ENCODE data around the gene OBP2A.
"Not testable (repeated sequence)": the region's sequence is repeated elsewhere in the genome, so short reads cannot be mapped to it uniquely, and the experiment has no call there.

Gene OBP2A

DNA sequence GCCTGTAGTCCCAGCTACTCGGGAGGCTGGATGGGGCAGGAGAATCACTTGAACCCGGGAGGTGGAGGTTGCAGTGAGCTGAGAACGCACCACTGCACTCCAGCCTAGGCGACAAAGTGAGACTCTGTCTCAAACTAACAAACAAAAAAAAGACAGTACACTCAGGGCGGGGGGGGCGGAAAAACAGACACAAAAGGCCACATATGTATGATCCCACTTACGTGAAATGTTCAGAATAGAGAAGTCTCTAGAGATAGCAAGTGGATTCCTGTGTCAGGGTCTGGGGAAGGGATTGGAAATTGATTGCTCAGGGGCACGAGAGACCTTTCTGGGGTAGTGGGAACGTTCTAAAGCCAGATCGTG, 33.7 kb upstream of the OBP2A start:
- DNase-seq = no peak

DNA sequence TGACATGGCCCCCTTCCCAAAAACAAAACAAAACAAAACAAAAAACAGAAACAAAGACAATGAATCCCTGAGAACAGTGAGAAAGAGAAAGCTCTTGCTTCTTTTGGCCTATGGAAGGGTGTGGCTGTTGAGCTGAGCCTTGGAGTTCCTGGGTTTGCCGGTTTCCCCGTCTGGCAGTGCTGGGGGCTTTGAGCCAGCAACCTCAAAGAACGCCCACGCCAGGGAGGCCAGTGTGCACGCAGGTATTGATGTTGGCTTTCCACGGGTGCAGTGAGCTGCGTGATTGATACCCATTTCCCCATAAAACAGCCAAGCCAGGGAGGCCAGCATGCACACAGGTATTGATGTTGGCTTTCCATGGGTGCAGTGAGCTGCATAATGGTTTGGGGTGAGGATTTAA, 33.0 kb upstream of the OBP2A start:
- no peak for DNase-seq

DNA sequence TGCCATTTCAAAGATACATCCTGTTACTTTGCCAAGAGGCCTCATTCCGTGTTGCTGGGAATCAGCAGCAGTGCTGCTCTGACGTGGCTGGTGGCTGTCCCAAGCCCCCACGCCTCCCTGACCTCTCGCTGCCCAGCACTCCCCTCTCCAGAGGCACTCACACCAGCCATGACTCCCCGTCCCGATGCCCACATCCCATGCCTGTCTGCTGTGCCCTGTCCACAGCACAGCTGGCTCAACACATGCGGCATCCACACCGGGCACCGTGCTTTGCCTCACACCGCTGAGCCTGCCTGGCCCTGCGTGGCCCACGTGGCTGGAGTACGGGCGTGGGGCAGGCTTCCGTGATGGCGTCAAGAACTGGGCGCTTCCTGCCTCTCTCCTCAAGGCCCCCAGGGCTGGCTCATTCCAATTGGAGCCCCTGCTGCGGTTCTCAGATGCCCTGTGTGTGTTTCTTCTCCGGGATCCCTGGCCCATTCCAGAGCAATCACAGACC, 32.5 kb upstream of the OBP2A start:
- DNase-seq = no peak

DNA sequence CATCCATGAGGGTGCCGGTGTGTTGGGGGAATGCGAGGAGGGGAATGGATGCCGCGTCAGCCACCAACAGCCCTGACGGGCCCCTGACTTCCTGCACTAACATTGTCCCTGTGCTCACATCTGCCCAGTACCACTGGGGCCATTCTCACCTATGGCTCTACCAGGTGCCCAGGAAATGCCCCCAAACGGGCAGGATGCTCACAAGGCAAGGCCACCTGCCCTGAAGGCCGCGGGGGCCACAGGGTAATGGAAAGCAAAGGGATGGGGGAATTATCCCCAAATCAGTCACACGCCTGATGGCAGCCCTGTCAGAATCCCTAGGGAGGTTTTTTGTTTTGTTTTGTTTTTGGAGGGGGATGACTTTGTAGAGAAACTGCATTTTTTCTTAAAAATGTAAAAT, 32.0 kb upstream of the OBP2A start:
- DNase-seq = not testable (repeated sequence)

DNA sequence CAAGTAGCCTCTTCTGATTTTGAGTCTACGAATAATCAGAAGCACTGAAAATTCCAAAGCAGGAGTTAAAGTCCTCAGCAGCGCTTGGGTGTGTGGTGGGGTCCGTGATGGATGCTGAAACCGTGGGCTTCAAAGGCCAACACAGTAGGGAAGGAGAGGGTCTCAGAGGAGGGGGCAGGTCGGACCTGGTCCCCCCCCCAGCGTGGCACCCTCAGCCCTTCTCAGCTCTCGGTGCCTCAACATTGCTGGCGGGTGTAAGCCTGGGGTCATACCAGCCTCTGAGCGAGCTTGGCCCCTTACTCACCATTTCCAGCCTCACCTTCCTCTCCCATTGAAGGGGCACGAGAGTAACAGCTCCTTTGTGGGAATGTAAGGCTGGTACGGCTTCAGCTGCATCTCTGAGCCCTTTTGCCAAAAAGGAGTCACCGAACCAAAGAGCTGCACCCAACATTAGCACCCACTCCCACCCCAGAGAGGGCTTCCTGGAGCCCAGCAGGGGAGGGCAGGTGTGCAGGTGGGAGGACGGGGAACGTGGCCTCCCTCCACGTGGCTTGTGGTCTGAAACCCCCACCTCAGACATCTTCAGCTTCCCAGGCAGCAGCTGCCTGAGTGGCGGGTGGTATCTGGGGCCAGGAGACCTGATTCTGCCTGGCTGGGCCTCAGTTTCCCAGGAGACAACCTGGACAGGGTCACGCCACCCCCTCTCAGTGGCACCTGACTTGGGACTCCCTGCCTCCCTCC, 31.4 kb upstream of the OBP2A start:
- DNase-seq = no peak

DNA sequence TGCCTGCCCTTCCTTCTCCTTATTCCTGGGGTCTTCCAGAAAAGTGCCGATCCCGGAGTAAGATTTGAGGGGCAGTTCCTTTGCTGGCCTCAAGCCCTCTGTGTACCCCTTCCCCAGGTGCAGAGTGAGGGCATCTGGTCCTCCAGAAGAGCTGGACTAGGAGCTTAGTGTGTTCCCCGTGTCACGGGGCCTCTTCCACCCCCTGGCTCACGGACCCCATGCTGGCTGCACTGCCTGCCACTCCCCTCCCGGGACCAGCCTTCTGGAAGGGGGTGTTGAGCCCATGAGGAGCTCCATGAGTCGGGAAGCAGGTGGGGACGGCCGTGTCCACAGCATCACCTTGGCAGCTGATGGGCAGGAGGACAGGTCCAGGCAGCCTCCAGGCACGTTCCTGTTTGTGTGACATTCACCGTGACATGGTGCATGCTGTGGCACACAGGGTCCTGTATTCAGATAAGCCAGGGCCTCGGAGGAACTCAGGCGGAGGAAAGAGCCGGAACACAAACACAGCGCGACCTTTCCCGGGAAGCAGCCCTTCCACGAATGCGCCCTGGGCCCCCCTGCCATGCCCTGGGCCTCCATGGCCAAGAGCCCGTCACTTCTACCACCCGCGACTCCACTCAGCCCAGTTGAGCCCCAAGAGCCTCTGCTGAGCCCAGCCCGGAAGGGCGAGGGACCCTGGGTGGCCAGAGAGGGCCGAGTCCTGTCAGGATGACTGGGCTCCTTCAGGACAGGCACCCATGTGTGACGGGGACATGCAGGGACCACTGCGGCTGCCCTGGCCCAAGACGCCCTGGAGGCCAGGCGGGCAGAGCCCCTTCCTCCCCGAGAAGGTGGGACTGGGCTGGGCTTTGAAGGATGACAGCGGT, 30.6 kb upstream of the OBP2A start:
- no peak for DNase-seq

DNA sequence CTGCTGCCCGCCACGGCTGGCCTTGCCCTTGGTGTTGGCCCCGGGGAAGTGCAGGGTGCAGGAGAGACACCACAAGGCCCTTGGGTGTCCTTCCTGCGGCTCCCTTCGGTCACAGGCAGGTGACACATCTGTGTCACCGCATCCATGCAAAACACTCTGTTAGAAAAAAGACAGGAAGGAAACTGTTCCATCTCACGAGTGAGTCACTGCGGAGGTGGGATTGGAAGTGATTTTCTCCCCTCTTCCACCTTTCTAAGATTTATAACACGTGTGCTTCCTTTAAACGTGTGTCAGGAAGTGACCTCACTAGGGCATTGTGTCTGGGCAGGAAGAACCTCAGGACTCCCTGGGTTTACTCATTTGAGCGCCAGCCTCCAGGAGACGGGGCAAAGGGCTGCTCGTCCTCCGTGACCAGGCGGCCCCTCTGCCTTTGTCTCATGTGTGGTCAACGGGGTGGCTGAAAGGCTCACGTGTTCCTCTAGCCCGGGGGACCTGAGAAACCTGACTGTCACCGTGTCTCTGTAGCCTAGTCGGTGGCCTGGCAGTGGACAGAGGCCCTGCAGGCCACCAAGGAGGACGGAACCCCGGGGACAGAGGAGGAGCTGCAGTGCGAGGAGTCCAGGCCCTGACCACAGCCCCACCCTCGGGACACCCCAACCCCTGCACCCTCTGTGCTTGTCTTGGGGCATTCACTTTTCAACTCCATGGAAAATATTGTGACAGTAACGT, 29.6 kb upstream of the OBP2A start:
- DNase-seq = no peak

DNA sequence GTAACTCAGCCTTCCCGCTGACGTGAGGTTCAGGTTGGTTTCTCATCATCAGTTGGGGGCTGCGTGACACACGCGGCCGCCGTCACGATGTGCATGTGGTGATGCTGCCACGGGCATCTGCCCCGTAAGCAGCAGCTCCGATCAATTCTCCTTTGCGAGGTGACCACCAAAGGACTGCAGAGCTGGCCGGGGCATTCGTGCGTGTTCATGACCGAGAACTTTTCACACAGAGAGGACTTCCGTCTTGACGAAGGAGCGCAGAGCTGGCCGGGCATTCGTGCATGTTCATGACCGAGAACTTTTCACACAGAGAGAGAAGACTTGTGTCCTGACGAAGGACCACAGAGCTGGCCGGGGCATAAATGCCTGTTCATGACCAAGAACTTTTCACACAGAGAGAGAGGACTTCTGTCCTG, 28.5 kb upstream of the OBP2A start:
- DNase-seq = no peak

DNA sequence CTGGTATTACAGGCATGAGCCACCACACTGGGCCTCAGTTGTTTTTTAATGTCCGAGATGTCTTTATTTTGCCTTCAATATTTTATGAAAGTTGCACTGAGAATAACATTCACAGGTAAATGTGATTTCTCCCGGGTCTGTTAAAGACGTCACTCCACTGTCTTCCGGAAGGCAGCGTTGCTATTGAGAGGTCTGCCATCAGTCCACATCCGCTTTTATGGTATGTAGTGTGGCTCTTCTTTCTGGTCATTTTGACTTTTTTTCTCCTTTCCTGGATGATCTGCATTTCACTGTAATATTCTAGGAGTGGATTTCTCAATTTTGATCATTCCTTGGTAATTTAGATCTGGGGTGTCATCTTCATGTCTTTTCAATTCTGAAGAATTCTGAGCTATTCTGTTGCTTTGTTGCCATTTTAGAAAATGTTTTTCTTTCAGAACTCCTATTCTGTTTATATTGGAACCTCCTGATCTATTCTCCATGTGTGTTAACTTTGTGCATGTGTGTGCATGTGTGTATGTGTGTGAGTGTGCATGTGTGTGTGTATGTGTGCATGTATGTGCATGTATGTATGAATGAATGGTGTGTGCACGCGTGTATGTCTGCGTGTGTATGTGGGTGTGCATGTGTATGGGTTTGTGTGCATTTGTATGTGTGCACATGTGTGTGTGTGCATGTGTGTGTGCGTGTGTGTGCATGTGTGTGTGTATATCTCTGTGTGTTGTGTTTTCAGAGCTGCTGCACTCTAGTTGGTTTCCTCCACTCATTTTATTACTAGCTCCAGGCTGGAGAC, 26.6 kb upstream of the OBP2A start:
- no peak for DNase-seq

DNA sequence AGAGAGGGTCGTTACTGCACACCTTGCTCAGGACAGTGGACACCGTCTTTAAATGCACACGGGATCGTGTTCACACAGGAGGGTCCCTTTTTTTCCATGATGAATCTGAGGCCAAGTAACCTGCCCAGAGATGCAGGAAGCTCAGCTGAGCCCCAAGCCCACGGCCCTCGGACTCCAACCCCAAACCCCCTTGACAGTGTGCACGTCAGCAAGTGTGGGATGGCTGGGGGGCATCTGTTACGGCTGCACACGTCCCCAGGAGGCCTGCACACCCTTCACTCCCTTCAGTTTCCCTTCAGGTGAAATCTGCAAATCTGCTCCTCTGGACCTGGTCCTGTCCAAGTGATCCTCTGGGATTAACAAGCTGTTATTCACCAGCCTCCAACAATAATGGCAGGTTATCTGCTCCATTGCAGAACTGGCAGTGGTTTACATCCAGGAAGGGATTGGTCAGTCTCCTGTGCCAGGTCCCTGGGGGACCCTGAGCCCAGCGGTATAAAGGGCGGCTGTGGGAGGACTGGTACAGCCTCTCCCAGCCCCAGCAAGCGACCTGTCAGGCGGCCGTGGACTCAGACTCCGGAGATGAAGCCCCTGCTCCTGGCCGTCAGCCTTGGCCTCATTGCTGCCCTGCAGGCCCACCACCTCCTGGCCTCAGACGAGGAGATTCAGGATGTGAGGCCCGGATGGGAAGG, 24.9 kb upstream of the OBP2A start, which contains the start of gene LCN1:
LCN1 (plus strand) TSS at position 525 of the 692 bp plus-strand sequence; CDS start at position 583, 58 bp downstream.
- no peak for DNase-seq

DNA sequence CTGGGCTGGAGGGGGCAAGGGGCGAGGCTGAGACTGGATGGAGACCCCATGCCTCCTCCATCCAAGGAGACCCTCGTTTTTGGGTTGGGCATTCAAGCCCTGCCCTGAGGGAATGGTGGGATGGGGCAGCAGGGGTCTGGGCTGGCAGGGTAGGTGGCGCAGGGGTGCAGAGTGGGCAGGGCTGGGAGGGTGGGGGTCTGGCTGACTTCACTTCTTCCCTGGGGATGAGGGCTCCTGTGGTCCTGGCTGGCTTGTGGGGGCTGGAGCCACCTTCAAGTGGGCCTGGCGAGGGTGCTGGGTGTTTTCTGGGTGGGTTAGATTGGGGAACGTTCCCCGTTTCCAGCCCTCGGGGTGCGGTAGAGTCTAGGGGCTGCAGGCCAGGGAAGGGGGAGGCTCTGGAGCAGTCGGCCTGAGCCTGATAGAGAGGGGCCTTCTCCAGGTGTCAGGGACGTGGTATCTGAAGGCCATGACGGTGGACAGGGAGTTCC, 24.3 kb upstream of the OBP2A start:
- DNase-seq = no peak

DNA sequence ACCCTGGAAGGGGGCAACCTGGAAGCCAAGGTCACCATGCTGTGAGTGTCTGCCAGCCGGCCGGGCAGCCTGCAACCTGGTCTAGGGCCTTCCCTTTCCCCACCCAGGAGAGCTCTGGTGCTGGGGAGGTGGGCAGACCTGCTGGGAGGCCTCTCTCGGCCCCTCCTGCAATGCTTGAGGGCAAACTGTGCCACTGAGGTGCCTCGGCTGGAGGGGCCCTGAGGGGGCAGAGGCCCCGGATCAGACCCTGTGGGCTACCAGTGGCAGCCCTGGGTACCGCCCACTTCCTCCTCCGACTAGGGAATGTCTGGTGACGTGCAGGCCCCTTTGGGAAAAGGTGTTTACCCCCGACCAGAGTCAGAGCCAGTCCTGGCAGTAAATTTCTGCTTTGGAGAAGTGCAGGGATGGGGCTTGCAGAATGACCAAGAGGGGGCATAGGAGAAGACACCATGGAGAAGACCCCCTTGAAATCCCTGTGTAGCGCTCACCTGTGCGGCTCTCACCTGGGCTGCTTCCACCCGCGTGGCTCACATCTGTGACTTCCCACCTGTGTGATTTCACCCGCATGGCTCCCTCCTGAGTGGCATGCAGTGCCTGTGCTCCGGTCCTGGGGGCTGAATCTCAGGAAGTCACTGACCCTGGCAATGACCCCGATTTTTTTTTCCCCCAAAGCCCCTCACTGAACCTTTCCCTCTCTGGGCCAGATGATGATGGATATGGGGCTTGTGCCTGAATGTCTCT, 23.6 kb upstream of the OBP2A start:
- no peak for DNase-seq

DNA sequence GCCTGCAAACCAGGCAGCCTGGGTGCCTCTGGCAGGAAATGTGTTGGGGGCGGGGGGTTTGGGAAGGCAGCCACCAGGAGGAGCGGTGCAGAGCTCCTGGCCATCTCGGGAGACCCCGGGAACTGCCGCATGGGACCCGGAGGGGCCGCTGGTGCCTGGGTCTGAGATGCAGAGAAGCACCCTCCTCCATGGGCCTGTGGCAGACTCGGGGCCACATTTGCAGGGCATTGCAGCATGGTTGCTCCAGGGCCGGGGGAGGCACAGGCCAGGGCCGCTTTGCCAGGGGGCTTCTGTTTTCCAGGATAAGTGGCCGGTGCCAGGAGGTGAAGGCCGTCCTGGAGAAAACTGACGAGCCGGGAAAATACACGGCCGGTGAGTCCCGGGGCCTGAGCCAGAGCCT, 23.0 kb upstream of the OBP2A start:
- no peak for DNase-seq

DNA sequence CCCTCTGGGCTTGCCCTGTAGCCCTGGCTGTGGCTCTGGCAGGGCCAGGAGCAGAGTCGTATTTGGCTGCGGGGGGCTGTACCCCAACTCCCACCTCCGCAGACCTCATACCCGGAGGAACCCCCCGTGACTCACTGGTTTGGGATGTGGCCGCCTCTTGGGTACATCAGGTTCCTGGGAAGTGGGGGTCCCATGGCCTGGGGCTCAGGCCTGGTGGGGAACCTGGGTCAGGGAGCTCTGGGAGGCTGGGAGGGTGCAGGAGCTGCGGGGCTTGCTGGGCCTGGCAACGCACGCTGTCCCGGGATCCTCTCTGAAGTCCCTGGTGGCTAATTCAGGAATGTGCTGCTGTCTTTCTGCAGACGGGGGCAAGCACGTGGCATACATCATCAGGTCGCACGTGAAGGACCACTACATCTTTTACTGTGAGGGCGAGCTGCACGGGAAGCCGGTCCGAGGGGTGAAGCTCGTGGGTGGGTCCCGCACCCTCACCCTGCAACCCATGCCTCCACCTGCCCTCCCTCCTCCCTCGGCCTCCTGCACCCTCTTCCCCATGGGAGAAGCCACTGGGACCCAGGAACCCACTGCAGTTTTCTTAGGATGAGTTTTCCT, 22.3 kb upstream of the OBP2A start:
- DNase-seq = no peak

DNA sequence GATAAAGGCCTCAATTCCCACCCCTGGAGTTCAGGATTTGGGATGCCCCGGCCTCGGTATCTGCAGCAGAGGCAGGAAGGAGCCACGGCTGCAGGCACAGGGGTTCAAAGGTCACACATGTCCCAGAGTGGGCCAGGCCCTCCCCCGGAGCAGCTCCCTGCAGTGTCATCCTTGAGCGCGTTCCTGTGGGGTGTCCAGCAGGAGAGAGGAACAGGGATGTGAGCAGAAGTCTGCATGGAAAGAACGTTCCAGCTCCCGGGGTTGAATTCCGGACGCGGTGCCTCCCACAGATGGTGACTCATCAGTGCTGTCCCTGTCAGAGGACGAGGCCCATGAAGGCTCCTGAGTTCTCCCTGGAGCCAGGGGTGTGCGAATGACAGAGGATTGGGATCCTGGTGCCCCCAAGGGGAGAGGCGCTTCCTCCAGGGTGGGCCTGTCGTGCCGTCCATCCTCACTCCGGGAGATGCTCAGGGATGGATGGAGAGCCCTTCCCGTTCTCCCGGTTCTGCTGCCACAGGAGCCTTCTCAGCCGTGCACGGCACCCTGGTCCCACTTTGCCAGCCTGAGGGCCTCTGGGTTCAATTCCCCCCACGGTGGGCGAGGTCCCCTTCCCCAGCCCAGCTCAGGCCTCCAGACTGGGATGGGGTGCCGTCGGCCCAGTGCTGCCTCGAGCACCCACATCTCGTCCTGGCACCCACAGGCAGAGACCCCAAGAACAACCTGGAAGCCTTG, 21.6 kb upstream of the OBP2A start:
- no peak for DNase-seq

DNA sequence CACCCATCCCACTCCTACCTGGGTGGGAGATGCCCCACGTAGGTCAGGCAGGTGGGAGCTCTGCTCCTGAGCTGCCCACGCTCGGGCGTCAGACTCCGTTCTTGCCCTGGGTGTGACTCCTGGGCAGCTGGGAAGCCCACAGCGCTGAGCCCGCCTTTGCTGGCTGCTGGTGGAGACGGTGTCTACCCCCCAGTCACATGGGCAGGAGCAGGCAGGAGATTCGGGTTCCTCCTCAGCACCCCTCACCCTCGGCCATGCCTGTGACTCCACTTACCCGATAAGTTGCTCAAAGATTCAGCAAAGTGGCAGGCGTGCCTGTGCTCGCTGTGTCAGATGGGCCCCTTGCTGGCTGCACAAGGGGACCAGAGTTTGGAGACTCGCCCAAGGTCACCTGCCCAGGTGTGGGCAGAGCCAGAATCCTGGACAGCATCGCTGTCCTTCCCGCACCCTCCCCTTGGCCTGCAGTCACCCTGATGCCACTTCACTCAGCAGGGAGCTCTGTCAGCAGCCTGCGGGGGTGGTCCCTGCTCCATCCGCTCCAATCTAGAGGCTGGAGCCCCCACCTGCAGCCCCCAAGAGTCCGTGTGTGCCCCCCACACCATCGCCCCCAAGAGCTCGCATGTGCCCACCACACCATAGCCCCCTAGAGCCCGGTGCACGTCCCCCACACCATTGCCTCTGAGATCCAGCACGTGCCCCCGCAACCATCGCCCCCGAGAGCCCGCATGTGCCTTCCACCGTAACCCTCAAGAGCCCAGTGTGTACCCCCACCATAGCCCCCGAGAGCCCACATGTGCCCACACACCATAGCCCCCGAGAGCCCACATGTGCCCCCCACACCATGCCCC, 20.5 kb upstream of the OBP2A start:
- DNase-seq = no peak

DNA sequence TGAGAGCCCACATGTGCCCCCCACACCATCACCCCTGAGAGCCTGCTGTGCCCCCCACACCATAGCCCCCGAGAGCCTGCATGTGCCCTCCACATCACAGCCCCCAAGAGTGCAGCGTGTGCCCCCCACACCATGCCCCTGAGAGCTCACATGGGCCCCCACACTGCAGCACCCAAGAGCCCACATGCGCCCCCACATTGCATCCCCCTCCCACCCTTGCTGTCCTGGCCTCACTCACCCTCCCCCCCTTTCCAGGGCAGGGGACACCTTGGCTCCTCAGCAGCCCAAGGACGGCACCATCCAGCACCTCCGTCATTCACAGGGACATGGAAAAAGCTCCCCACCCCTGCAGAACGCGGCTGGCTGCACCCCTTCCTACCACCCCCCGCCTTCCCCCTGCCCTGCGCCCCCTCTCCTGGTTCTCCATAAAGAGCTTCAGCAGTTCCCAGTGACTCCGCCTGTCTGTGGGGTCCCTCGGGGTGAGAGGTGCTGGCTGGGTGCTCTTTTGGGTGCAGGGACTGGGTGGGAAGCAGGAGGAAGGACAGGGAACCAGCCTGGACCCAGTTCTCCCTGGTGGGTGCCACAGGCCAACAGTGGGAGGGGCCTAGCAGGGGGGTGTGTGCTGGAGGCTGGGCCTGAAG, 19.7 kb upstream of the OBP2A start:
- no peak for DNase-seq

All from stimulated activated CD4-positive, alpha-beta T cell treated with anti-CD3 and anti-CD28 coated beads, Interleukin-2, amount 100 ng/mL, for 24 hours (primary cell).